LNCAP (cell line): ENCODE data around the gene SRGAP1.

Experiments used
- CTCF ChIP-seq: fragments of 450-650 bp; IDR thresholded peaks from 2 replicates; pipeline ENCODE4 v1.5.1; 2017; ENCODE audit warnings: mild to moderate bottlenecking

The SRGAP1 gene

GRCh38 chr12:63822352-63822751 is 22.1 kb upstream of the SRGAP1 start:
- TF ChIP-seq CTCF, result no peak

GRCh38 chr12:63823040-63823439 is 21.5 kb upstream of the SRGAP1 start:
- TF ChIP-seq CTCF, result no peak

- TF ChIP-seq CTCF, result peak; percentile 86
Measured at GRCh38 chr12:63826006-63826585, 18.4 kb upstream of the SRGAP1 start.

- TF ChIP-seq CTCF, result no peak
Measured at GRCh38 chr12:63828867-63829266, 15.6 kb upstream of the SRGAP1 start.

- TF ChIP-seq CTCF, result no peak
Measured at GRCh38 chr12:63836046-63836445, 8.5 kb upstream of the SRGAP1 start.

GRCh38 chr12:63836936-63837335 is 7.6 kb upstream of the SRGAP1 start:
- no peak for TF ChIP-seq CTCF

- no peak for TF ChIP-seq CTCF
Measured at GRCh38 chr12:63838411-63838810, 6.1 kb upstream of the SRGAP1 start.

GRCh38 chr12:63841011-63841410 is 3.5 kb upstream of the SRGAP1 start:
- no peak for TF ChIP-seq CTCF
